Measurements from ENCODE around the gene PCDHGB7.
"Not testable (repeated sequence)": the region's sequence is repeated elsewhere in the genome, so short reads cannot be mapped to it uniquely, and the experiment has no call there.

The PCDHGB7 gene

GRCh38 chr5:141409598-141410306 is 7.7 kb upstream of the PCDHGB7 start:
- no peak overlapping the region for H3K4me3 ChIP-seq (ENCODE audit: low read length)
- TF ChIP-seq ZNF274 (IDR thresholded peaks at IDR 0.05; ENCODE audit: low read depth, low read length): no peak

GRCh38 chr5:141411575-141411974 is 5.9 kb upstream of the PCDHGB7 start:
- no peak overlapping the region for H3K4me3 ChIP-seq (ENCODE audit: low read length)
- no peak for TF ChIP-seq ZNF274 (IDR thresholded peaks at IDR 0.05; ENCODE audit: low read depth, low read length)

- no peak for TF ChIP-seq ZNF274 (IDR thresholded peaks at IDR 0.05; ENCODE audit: low read depth, low read length)
- H3K4me3 ChIP-seq (ENCODE audit: low read length): peak within 1 kb of the TSS; percentile 77; the same call in 1 of the 2 replicates
Measured at GRCh38 chr5:141412854-141413539, 4.5 kb upstream of the PCDHGB7 start, which contains the start of gene PCDHGA10. PCDHGA10 (plus strand) TSS chr5:141412987; CDS start chr5:141413176, 189 bp downstream.

- H3K4me3 ChIP-seq (ENCODE audit: low read length): peak overlapping the region; percentile 77; the same call in 1 of the 2 replicates
- TF ChIP-seq ZNF274 (IDR thresholded peaks at IDR 0.05; ENCODE audit: low read depth, low read length): no peak
Measured at GRCh38 chr5:141413540-141414069, 3.9 kb upstream of the PCDHGB7 start.

GRCh38 chr5:141414548-141415274 is 2.8 kb upstream of the PCDHGB7 start:
- H3K4me3 ChIP-seq (ENCODE audit: low read length): not testable (repeated sequence)

GRCh38 chr5:141415275-141415618 is 2.2 kb upstream of the PCDHGB7 start:
- H3K4me3 ChIP-seq (ENCODE audit: low read length): not testable (repeated sequence)

- TF ChIP-seq ZNF274 (IDR thresholded peaks at IDR 0.05; ENCODE audit: low read depth, low read length): no peak
- H3K4me3 ChIP-seq (ENCODE audit: low read length): no peak overlapping the region
Measured at GRCh38 chr5:141419074-141419880, 1.8 kb downstream of the PCDHGB7 start.

- TF ChIP-seq ZNF274 (IDR thresholded peaks at IDR 0.05; ENCODE audit: low read depth, low read length): no peak
- peak within 1 kb of the TSS; percentile 56 for H3K4me3 ChIP-seq (ENCODE audit: low read length)
Measured at GRCh38 chr5:141420855-141421488, 3.5 kb downstream of the PCDHGB7 start, which contains the start of gene PCDHGA11. PCDHGA11 (plus strand) TSS chr5:141421051; CDS start chr5:141421228, 177 bp downstream.

GRCh38 chr5:141421489-141421855 is 4.0 kb downstream of the PCDHGB7 start:
- peak overlapping the region; percentile 56 for H3K4me3 ChIP-seq (ENCODE audit: low read length)
- TF ChIP-seq ZNF274 (IDR thresholded peaks at IDR 0.05; ENCODE audit: low read depth, low read length): no peak

GRCh38 chr5:141422742-141423291 is 5.3 kb downstream of the PCDHGB7 start:
- no peak for TF ChIP-seq ZNF274 (IDR thresholded peaks at IDR 0.05; ENCODE audit: low read depth, low read length)
- H3K4me3 ChIP-seq (ENCODE audit: low read length): no peak overlapping the region

- no peak overlapping the region for H3K4me3 ChIP-seq (ENCODE audit: low read length)
- no peak for TF ChIP-seq ZNF274 (IDR thresholded peaks at IDR 0.05; ENCODE audit: low read depth, low read length)
Measured at GRCh38 chr5:141427783-141428426, 10.4 kb downstream of the PCDHGB7 start.

- peak within 1 kb of the TSS; percentile 43; the same call in 1 of the 2 replicates for H3K4me3 ChIP-seq (ENCODE audit: low read length)
Measured at GRCh38 chr5:141430332-141431113, 13.0 kb downstream of the PCDHGB7 start, which contains the start of gene PCDHGA12. PCDHGA12 (plus strand) TSS chr5:141430507; CDS start chr5:141430760, 253 bp downstream.

More at GRCh38 chr5:141430332-141431113, 13.0 kb downstream of the PCDHGB7 start, which contains the start of gene PCDHGA12:
- no peak for TF ChIP-seq ZNF274 (IDR thresholded peaks at IDR 0.05; ENCODE audit: low read depth, low read length)

All from GM08714 (cell line).